ENCODE measurements around the gene IL1RAPL2. TPM values are rescaled to one million over a fixed set of nuclear protein-coding genes. Genes with fewer than 3 reads are reported as not detected.

IL1RAPL2 gene
- total and polyA plus RNA-seq, 2 of the 4 experiments (the other 2 are of a cell fraction), result 0.03 TPM; not detected in 1

DNA sequence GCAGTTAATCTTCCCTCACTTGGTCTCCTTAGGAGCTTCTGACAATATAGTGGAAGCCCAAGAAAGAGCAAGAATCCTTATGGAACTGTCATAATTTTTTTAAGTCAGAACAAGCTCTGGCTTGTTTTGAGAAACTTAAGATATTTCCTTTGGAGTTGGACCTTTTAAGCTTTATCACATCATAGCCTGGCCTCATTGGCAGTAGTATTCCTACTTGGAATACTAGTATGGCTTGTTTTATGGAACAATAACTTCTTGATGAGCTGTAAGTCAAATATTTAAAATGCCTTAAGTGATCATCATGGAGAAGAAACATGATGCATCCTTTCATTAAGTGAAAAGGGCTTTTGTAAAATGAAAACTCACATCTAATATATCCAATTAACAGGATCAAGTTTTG lies 1178.3 kb downstream of the IL1RAPL2 start:
- Histone ChIP-seq H4K5ac (ENCODE audit: low read depth, low read length) (no peak overlapping the region), H3K79me1 (ENCODE audit: low read depth in 1 of 2, low read length in 2 of 2) (no peaks in the 10 kb centered on the region), H3K18ac (ENCODE audit: low read depth, low read length) (no peak overlapping the region), H2AFZ (replicated peaks; ENCODE audit: low read length, poor library complexity) (no peak overlapping the region), H3K9me1 (ENCODE audit: insufficient read depth, low read length) (no peaks in the 10 kb centered on the region), H2BK20ac (ENCODE audit: low read depth, low read length) (no peak overlapping the region), H3K4me2 (ENCODE audit: low read depth, low read length) (no peak overlapping the region), H3K4me1 (ENCODE audit: control insufficient read depth, insufficient read depth, low read length) (no peaks in the 10 kb centered on the region), H2BK120ac (ENCODE audit: low read depth, low read length) (no peak overlapping the region), H4K8ac (ENCODE audit: low read depth in 2 of 2, low read length in 2 of 2) (no peak overlapping the region), H2BK15ac (ENCODE audit: low read depth, low read length) (no peak overlapping the region), H3K27ac (ENCODE audit: insufficient read depth, low read length) (no peak overlapping the region), H2AK5ac (ENCODE audit: low read depth, low read length) (no peak overlapping the region), H3K4me3 (ENCODE audit: insufficient read depth, low read depth, low read length) (no peak overlapping the region), H4K20me1 (ENCODE audit: insufficient read depth, low read length) (no peaks in the 10 kb centered on the region), H3K9me3 (ENCODE audit: control insufficient read depth, insufficient read depth, low read length) (no peaks in the 10 kb centered on the region), H3K9ac (ENCODE audit: low read depth, low read length) (no peak overlapping the region), H2BK5ac (ENCODE audit: low read depth, low read length, poor library complexity, severe bottlenecking) (no peak overlapping the region), H3K56ac (ENCODE audit: extremely low read depth, insufficient read depth, low read length) (no peak overlapping the region), H4K91ac (ENCODE audit: insufficient read depth, low read depth, low read length) (no peak overlapping the region), H3K23ac (ENCODE audit: low read depth, low read length) (no peak overlapping the region), H3K4ac (ENCODE audit: low read depth, low read length) (no peak overlapping the region), H3K27me3 (ENCODE audit: control insufficient read depth, insufficient read depth, low read length) (no peaks in the 10 kb centered on the region), H2AK9ac (replicated peaks; ENCODE audit: low read depth, low read length, poor library complexity) (no peak overlapping the region), H3K36me3 (ENCODE audit: control insufficient read depth, insufficient read depth, low read length) (no peaks in the 10 kb centered on the region), H3K14ac (replicated peaks; ENCODE audit: low read depth, low read length) (no peak overlapping the region)
- DNase-seq (no peak), ATAC-seq (ENCODE audit: low read depth) (no peak)
- dilution Hi-C loops (cut with HindIII; ENCODE audit: low sequenced_read_pairs, unreplicated experiment) (no loop called here), intact Hi-C loops (cut with micrococcal nuclease) (no loop called here), in situ Hi-C loops (cut with MboI; ENCODE audit: low sequenced_read_pairs) (no loop called here)
- BruUV-seq (replicated peaks), result no TSS peak
- POLR2A ChIA-PET (ENCODE audit: unreplicated experiment), result no interaction called here
- CTCF ChIA-PET, result no interaction called here
- TF ChIP-seq CEBPB (IDR thresholded peaks at IDR 0.05; ENCODE audit: low read depth, low read length) (no peak), RAD21 (IDR thresholded peaks at IDR 0.05; ENCODE audit: low read length) (no peak), MXI1 (IDR thresholded peaks at IDR 0.05; ENCODE audit: borderline replicate concordance, low read depth, low read length) (no peak), NFE2L2 (IDR thresholded peaks at IDR 0.05; ENCODE audit: low read depth, low read length) (no peak), RCOR1 (IDR thresholded peaks at IDR 0.05; ENCODE audit: insufficient replicate concordance, low read length) (no peak), MAZ (IDR thresholded peaks at IDR 0.05; ENCODE audit: borderline replicate concordance, low read depth, low read length) (no peak), BHLHE40 (IDR thresholded peaks at IDR 0.05; ENCODE audit: low read depth, low read length) (no peak), POLR2A (IDR thresholded peaks at IDR 0.05; ENCODE audit: low read depth, low read length) (no peak), RFX5 (IDR thresholded peaks at IDR 0.05; ENCODE audit: low read depth, low read length) (no peak), SMC3 (IDR thresholded peaks at IDR 0.05; ENCODE audit: low read depth, low read length) (no peak), CHD1 (IDR thresholded peaks at IDR 0.05; ENCODE audit: low read depth, low read length) (no peak), FOS (IDR thresholded peaks at IDR 0.05; ENCODE audit: low read depth, low read length) (no peak), MAFK (IDR thresholded peaks at IDR 0.05; ENCODE audit: low read depth, low read length) (no peak)
- TF ChIP-seq, protein P1, sequence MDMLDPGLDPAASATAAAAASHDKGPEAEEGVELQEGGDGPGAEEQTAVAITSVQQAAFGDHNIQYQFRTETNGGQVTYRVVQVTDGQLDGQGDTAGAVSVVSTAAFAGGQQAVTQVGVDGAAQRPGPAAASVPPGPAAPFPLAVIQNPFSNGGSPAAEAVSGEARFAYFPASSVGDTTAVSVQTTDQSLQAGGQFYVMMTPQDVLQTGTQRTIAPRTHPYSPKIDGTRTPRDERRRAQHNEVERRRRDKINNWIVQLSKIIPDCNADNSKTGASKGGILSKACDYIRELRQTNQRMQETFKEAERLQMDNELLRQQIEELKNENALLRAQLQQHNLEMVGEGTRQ (IDR thresholded peaks at IDR 0.05; ENCODE audit: low read depth, low read length), result no peak
- TF ChIP-seq, protein P2, sequence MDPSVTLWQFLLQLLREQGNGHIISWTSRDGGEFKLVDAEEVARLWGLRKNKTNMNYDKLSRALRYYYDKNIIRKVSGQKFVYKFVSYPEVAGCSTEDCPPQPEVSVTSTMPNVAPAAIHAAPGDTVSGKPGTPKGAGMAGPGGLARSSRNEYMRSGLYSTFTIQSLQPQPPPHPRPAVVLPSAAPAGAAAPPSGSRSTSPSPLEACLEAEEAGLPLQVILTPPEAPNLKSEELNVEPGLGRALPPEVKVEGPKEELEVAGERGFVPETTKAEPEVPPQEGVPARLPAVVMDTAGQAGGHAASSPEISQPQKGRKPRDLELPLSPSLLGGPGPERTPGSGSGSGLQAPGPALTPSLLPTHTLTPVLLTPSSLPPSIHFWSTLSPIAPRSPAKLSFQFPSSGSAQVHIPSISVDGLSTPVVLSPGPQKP (IDR thresholded peaks at IDR 0.05; ENCODE audit: borderline replicate concordance, low read depth, low read length), result no peak
- TF ChIP-seq, protein P3, sequence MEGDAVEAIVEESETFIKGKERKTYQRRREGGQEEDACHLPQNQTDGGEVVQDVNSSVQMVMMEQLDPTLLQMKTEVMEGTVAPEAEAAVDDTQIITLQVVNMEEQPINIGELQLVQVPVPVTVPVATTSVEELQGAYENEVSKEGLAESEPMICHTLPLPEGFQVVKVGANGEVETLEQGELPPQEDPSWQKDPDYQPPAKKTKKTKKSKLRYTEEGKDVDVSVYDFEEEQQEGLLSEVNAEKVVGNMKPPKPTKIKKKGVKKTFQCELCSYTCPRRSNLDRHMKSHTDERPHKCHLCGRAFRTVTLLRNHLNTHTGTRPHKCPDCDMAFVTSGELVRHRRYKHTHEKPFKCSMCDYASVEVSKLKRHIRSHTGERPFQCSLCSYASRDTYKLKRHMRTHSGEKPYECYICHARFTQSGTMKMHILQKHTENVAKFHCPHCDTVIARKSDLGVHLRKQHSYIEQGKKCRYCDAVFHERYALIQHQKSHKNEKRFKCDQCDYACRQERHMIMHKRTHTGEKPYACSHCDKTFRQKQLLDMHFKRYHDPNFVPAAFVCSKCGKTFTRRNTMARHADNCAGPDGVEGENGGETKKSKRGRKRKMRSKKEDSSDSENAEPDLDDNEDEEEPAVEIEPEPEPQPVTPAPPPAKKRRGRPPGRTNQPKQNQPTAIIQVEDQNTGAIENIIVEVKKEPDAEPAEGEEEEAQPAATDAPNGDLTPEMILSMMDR (conservative IDR thresholded peaks at IDR 0.05; ENCODE audit: low read depth, low read length), result no peak
